Brain microvascular endothelial cell (primary cell): ENCODE results near the gene FDCSP.

ENCODE experiments used
- DNase-seq: peaks from one replicate; pipeline ENCODE4 v3.0.0-alpha.2; 2020
- H3K27ac ChIP-seq: fragments of 250-450 bp; sonication (Bioruptor Pico); 2 replicates; pipeline ENCODE4 v1.5.1; 2020; ENCODE audit warnings: mild to moderate bottlenecking, moderate library complexity
- H3K27me3 ChIP-seq: fragments of 250-450 bp; sonication (Bioruptor Pico); replicated peaks from 2 replicates; pipeline ENCODE4 v1.5.1; 2020; ENCODE audit warnings: mild to moderate bottlenecking
- H3K36me3 ChIP-seq: fragments of 250-450 bp; sonication (Bioruptor Pico); replicated peaks from 2 replicates; pipeline ENCODE4 v1.5.1; 2020; ENCODE audit warnings: mild to moderate bottlenecking
- H3K4me3 ChIP-seq: 2 replicates; pipeline ENCODE4 v1.5.1; 2011; ENCODE audit warnings: low read depth, mild to moderate bottlenecking, control low read depth, low read length, moderate library complexity
- in situ Hi-C: cut with HindIII; loops from 2 replicates; pipeline ENCODE4 v1.10.0; 2017; ENCODE audit warnings: low sequenced_read_pairs, low pct_ligation_motif_present
- TF ChIP-seq, protein P1 (sequence below): IDR thresholded peaks from 2 replicates; pipeline ENCODE4 v1.5.1; 2011; ENCODE audit warnings: low read depth, mild to moderate bottlenecking, moderate library complexity, low read length, control low read depth, inconsistent platforms; ENCODE audit errors: missing control alignments

FDCSP gene

GRCh38 chr4:70183168-70183939 is 42.6 kb upstream of the FDCSP start:
- DNase-seq, result peak; percentile 67
- TF ChIP-seq, protein P1, sequence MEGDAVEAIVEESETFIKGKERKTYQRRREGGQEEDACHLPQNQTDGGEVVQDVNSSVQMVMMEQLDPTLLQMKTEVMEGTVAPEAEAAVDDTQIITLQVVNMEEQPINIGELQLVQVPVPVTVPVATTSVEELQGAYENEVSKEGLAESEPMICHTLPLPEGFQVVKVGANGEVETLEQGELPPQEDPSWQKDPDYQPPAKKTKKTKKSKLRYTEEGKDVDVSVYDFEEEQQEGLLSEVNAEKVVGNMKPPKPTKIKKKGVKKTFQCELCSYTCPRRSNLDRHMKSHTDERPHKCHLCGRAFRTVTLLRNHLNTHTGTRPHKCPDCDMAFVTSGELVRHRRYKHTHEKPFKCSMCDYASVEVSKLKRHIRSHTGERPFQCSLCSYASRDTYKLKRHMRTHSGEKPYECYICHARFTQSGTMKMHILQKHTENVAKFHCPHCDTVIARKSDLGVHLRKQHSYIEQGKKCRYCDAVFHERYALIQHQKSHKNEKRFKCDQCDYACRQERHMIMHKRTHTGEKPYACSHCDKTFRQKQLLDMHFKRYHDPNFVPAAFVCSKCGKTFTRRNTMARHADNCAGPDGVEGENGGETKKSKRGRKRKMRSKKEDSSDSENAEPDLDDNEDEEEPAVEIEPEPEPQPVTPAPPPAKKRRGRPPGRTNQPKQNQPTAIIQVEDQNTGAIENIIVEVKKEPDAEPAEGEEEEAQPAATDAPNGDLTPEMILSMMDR, result peak; percentile 86
- Histone ChIP-seq H3K27me3 (no peaks in the 10 kb centered on the region), H3K36me3 (no peaks in the 10 kb centered on the region), H3K27ac (no peak overlapping the region), H3K4me3 (no peak overlapping the region)
- in situ Hi-C loops, result no loop called here

- no peaks in the 10 kb centered on the region for H3K36me3 ChIP-seq
- no peak overlapping the region for H3K27ac ChIP-seq
- DNase-seq, result no peak
- no peaks in the 10 kb centered on the region for H3K27me3 ChIP-seq
- H3K4me3 ChIP-seq, result no peak overlapping the region
- in situ Hi-C loops, result no loop called here
- TF ChIP-seq, protein P1, result no peak
These were observed 42.0 kb upstream of the FDCSP start for GRCh38 chr4:70183940-70184246.

DNA sequence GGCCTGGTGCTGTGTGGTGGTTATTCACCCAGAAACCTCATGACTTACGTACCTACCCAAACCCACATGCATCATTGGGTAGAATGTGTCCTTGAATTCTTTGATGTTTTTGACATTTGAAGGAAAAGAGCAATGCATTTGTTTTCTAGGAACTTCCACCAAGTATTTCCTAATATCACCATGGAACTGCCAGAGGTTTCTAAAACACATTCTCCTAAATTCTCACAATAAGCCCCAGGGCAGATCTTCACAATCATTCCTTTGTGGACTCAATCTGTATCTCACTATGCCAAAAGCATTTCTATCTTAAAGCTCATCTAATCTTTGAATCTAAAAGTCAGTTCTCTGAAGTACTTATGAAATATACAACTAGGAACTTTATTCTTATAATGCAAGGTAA is 38.7 kb upstream of the FDCSP start:
- TF ChIP-seq, protein P1, result no peak
- Histone ChIP-seq H3K27me3 (no peaks in the 10 kb centered on the region), H3K4me3 (no peak overlapping the region), H3K36me3 (no peaks in the 10 kb centered on the region), H3K27ac (no peak overlapping the region)
- DNase-seq, result no peak
- in situ Hi-C loops, result no loop called here

- DNase-seq, result no peak
- Histone ChIP-seq H3K4me3 (no peak overlapping the region), H3K27ac (no peak overlapping the region), H3K36me3 (no peaks in the 10 kb centered on the region), H3K27me3 (no peaks in the 10 kb centered on the region)
- in situ Hi-C loops, result no loop called here
- TF ChIP-seq, protein P1, result no peak
These were observed 35.3 kb upstream of the FDCSP start for GRCh38 chr4:70190579-70190978.

DNA sequence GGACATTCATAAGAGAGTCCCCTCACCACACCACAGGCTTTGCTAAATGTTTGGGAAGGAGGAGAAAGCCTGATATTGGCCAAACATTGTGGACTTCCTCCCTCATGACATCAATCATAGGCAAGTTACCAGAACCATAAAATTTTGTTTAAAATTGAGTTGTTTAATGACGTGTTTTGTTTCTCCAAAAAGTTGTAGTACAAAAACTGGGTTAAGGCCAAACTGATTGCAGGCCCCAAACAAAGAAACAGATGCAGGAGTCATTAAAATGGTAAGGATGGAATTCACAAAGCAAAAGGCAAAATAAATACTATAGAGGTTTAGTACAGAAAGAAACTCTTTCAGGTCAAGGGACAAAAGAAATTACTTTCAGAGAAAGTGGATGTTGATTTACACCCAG is 34.3 kb upstream of the FDCSP start:
- no peak overlapping the region for H3K4me3 ChIP-seq
- DNase-seq, result no peak
- in situ Hi-C loops, result no loop called here

More for the DNA sequence above, 34.3 kb upstream of the FDCSP start:
- TF ChIP-seq, protein P1, result no peak
- H3K27me3 ChIP-seq, result no peaks in the 10 kb centered on the region
- no peaks in the 10 kb centered on the region for H3K36me3 ChIP-seq
- H3K27ac ChIP-seq, result no peak overlapping the region
